ENCODE results near the gene FUZ. TPM values are rescaled to one million over a fixed set of nuclear protein-coding genes. Genes with fewer than 3 reads are reported as not detected.

Gene FUZ
- total RNA-seq, 4 donors from 2014 or later, result 14.1 to 38.0 (median 23.4) TPM

- 94% methylated on average over 10 of the region's 10 CpGs for WGBS
- no peak for DNase-seq (ENCODE audit: extremely low spot score)
- Histone ChIP-seq H3K27me3 (no peaks in the 10 kb centered on the region), H3K4me3 (no peak overlapping the region), H3K9me3 (no peaks in the 10 kb centered on the region), H3K27ac (replicated peaks in 1 of 4) (no peak overlapping the region), H3K36me3 (peaks cover 53 to 98% (median 94%) of the 10 kb centered on the region in 4 donors), H3K4me1 (peaks cover 13 to 32% (median 22%) of the 10 kb centered on the region in 4 donors)
- intact Hi-C loops (cut with DNase I), result loop anchor here (5.0 kb wide), 1 partner anchor 33 kb away; the partner anchor contains the start of gene AP2A1
- TF ChIP-seq EP300 (IDR thresholded peaks at IDR 0.05) (no peak), POLR2A (IDR thresholded peaks at IDR 0.05; ENCODE audit: low read depth) (no peak), POLR2AphosphoS5 (IDR thresholded peaks at IDR 0.05) (no peak), CTCF (IDR thresholded peaks at IDR 0.05) (no peak)
These were observed 12.3 kb downstream of the FUZ start for GRCh38 chr19:49800771-49801170.

- intact Hi-C loops (cut with DNase I), result loop anchor here (5.0 kb wide), 1 partner anchor 33 kb away; the partner anchor contains the start of gene AP2A1
- no peak for TF ChIP-seq POLR2A (IDR thresholded peaks at IDR 0.05; ENCODE audit: low read depth)
- peak in 1 of 3 experiments; percentile 17 for TF ChIP-seq CTCF (IDR thresholded peaks at IDR 0.05)
- TF ChIP-seq EP300 (IDR thresholded peaks at IDR 0.05), result no peak
- no peak for TF ChIP-seq POLR2AphosphoS5 (IDR thresholded peaks at IDR 0.05)
- Histone ChIP-seq H3K4me3 (no peak overlapping the region), H3K27me3 (no peaks in the 10 kb centered on the region), H3K36me3 (peaks cover 61 to 98% (median 94%) of the 10 kb centered on the region in 4 donors), H3K9me3 (no peaks in the 10 kb centered on the region), H3K27ac (replicated peaks in 1 of 4) (no peak overlapping the region), H3K4me1 (peaks cover 13 to 25% (median 22%) of the 10 kb centered on the region in 4 donors)
- DNase-seq (ENCODE audit: extremely low spot score), result no peak
- 86% methylated on average over 13 of the region's 25 CpGs for WGBS
These were observed 13.2 kb downstream of the FUZ start for GRCh38 chr19:49799798-49800376.

GRCh38 chr19:49799271-49799797 lies 13.8 kb downstream of the FUZ start:
- DNase-seq (ENCODE audit: extremely low spot score), result no peak
- Histone ChIP-seq H3K4me1 (peaks cover 13 to 25% (median 22%) of the 10 kb centered on the region in 4 donors), H3K36me3 (peaks cover 66 to 98% (median 95%) of the 10 kb centered on the region in 4 donors), H3K9me3 (no peaks in the 10 kb centered on the region), H3K27ac (replicated peaks in 1 of 4) (no peak overlapping the region), H3K4me3 (no peak overlapping the region), H3K27me3 (no peaks in the 10 kb centered on the region)
- intact Hi-C loops (cut with DNase I), result no loop called here
- TF ChIP-seq POLR2A (IDR thresholded peaks at IDR 0.05; ENCODE audit: low read depth), result no peak
- no peak for TF ChIP-seq EP300 (IDR thresholded peaks at IDR 0.05)
- no peak for TF ChIP-seq POLR2AphosphoS5 (IDR thresholded peaks at IDR 0.05)
- no peak for TF ChIP-seq CTCF (IDR thresholded peaks at IDR 0.05)
- 91% methylated on average over 23 of the region's 28 CpGs for whole genome bisulfite sequencing

GRCh38 chr19:49798574-49798973 lies 14.5 kb downstream of the FUZ start:
- peaks cover 13 to 25% (median 22%) of the 10 kb centered on the region in 4 donors for H3K4me1 ChIP-seq
- intact Hi-C loops (cut with DNase I), result no loop called here
- whole genome bisulfite sequencing, result 90% methylated on average over 6 of the region's 11 CpGs
- no peaks in the 10 kb centered on the region for H3K9me3 ChIP-seq
- no peak for TF ChIP-seq EP300 (IDR thresholded peaks at IDR 0.05)
- no peak for TF ChIP-seq CTCF (IDR thresholded peaks at IDR 0.05)
- no peak for TF ChIP-seq POLR2AphosphoS5 (IDR thresholded peaks at IDR 0.05)
- TF ChIP-seq POLR2A (IDR thresholded peaks at IDR 0.05; ENCODE audit: low read depth), result no peak
- H3K4me3 ChIP-seq, result no peak overlapping the region
- DNase-seq (ENCODE audit: extremely low spot score), result no peak
- H3K36me3 ChIP-seq, result peaks cover 61 to 98% (median 95%) of the 10 kb centered on the region in 4 donors
- no peak overlapping the region for H3K27ac ChIP-seq (replicated peaks in 1 of 4)
- no peaks in the 10 kb centered on the region for H3K27me3 ChIP-seq
